Stimulated activated CD4-positive, alpha-beta T cell treated with anti-CD3 and anti-CD28 coated beads, Interleukin-12 subunit alpha, Interleukin-12 subunit beta, amount 100 ng/mL, for 48 hours (primary cell): Measurements from ENCODE around the gene PPP1R18.
"Not testable (repeated sequence)": the region's sequence is repeated elsewhere in the genome, so short reads cannot be mapped to it uniquely, and the experiment has no call there.

Experiments
- DNase-seq, 3 donors: peaks; one replicate each; pipeline ENCODE4 v3.0.0-alpha.2; 2020; ENCODE audit warnings: low read depth in 2 of 3, low spot score in 1 of 3

The PPP1R18 gene, protein sequence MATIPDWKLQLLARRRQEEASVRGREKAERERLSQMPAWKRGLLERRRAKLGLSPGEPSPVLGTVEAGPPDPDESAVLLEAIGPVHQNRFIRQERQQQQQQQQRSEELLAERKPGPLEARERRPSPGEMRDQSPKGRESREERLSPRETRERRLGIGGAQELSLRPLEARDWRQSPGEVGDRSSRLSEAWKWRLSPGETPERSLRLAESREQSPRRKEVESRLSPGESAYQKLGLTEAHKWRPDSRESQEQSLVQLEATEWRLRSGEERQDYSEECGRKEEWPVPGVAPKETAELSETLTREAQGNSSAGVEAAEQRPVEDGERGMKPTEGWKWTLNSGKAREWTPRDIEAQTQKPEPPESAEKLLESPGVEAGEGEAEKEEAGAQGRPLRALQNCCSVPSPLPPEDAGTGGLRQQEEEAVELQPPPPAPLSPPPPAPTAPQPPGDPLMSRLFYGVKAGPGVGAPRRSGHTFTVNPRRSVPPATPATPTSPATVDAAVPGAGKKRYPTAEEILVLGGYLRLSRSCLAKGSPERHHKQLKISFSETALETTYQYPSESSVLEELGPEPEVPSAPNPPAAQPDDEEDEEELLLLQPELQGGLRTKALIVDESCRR

GRCh38 chr6:30686009-30686907, at the start of gene PPP1R18:
Gene PPP1R18, minus strand, starts transcription at chr6:30686645. Its CDS starts 627 bp downstream, at chr6:30686018.
- peak; percentile 67 to 87 (median 73) for DNase-seq

DNA sequence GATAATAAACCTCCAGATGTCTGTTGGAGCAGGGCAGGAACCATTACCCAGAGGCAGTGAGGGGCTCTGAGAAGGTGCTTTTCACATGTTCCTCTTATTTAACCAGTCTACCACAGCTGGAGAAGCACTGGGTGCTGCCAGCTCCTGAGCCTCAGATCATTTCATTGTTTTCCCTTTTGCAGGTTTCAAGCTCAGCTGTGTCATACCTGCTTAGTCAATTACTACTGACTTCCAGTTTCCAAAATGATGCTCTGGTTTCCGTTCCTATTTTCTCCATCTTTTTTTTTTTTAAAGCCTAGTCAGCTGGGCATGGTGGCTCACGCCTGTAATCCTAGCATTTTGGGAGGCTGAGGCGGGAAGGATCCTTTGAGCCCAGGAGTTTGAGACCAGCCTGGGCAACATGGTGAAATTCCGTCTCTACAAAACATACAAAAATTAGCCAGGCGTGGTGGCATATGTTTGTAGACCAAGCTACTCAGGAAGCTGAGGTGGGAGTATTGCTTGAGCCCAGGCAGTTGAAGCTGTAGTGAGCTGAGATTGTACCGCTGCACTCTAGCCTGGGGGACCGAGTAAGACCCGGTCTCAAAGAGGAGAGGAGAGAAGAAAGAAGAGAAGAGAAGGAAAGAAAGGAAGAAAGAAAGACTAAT, 49.3 kb upstream of the PPP1R18 start:
- no peak for DNase-seq

GRCh38 chr6:30732237-30732943, 45.9 kb upstream of the PPP1R18 start:
- no peak for DNase-seq

DNA sequence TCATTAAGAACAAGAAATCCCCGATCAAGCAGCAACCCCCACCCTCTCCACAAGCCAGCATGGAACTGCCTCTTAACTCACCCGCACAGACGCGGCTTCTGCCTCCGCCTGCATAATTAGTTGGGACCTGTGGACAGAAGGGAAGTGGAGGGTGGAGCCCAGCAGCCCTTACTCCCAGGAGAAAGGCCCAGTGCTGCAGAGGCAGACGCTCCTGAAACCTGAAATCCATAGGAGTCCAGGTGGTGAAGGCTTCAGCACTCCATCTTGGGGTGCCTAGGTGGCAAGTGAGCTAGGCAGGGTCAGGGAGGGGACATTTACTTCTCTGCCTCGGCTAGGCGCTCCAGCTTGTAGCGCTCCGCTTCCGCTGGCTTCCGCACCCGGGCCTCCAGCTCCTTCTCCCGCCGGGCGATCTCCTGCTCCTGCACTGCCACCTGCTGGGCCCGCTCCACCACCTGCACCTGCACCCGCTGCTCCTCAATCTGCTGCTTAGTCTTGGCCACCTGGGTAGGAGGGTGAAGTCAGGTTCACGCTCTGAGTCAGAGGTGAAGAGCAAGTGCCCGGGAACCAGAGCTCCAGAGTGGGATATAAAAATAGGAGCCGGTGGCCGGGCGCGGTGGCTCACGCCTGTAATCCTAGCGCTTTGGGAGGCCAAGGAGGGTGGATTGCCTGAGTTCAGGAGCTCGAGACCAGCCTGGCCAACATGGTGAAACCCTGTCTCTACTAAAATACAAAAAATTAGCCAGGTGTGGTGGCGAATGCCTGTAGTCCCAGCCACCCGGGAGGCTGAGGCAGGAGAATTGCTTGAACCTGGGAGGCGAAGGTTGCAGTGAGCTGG, 44.4 kb upstream of the PPP1R18 start:
- DNase-seq, result peak; percentile 81 to 86 (median 85)

DNA sequence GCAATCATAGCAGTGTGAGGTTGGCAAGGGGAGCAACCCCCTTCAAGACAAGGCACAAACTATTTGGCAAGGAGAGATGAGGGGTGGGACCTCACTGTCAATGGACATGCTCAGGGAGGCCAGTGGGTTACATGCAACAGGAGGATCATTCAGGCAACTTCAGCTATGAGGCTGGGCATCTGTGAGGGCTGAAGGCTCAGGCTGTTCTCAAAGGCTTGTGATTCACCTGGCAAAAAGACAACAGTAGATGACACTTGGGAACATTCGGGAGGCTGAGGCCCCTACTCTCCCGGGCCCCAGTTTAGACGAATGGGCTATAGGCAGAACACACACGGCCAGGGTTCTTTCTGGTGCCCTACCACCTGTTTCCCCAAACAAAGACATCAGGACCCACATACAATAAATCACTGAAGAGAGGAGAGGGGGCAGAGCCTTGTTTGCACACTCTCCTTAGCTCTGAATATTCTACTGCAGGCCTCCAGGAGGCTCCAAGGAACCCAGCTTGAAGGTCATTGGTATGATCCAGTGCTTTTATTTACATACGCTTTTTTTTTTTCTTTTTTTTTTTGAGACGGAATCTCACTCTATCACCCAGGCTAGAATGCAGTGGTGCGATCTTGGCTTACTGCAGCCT, 41.6 kb upstream of the PPP1R18 start:
- DNase-seq, result no peak

- DNase-seq, result no peak
Observed at GRCh38 chr6:30726506-30727413, 40.3 kb upstream of the PPP1R18 start.

GRCh38 chr6:30725713-30726505, 39.5 kb upstream of the PPP1R18 start:
- no peak for DNase-seq

- DNase-seq, result no peak
Observed at GRCh38 chr6:30724906-30725667, 38.6 kb upstream of the PPP1R18 start.

DNA sequence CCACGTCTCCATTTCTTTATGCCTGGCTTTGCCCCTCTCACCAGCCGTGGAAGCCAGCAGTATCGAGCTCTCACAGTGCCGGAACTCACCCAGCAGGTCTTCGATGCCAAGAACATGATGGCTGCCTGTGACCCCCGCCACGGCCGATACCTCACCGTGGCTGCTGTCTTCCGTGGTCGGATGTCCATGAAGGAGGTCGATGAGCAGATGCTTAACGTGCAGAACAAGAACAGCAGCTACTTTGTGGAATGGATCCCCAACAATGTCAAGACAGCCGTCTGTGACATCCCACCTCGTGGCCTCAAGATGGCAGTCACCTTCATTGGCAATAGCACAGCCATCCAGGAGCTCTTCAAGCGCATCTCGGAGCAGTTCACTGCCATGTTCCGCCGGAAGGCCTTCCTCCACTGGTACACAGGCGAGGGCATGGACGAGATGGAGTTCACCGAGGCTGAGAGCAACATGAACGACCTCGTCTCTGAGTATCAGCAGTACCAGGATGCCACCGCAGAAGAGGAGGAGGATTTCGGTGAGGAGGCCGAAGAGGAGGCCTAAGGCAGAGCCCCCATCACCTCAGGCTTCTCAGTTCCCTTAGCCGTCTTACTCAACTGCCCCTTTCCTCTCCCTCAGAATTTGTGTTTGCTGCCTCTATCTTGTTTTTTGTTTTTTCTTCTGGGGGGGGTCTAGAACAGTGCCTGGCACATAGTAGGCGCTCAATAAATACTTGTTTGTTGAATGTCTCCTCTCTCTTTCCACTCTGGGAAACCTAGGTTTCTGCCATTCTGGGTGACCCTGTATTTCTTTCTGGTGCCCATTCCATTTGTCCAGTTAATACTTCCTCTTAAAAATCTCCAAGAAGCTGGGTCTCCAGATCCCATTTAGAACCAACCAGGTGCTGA, 37.6 kb upstream of the PPP1R18 start:
- not testable (repeated sequence) for DNase-seq

DNA sequence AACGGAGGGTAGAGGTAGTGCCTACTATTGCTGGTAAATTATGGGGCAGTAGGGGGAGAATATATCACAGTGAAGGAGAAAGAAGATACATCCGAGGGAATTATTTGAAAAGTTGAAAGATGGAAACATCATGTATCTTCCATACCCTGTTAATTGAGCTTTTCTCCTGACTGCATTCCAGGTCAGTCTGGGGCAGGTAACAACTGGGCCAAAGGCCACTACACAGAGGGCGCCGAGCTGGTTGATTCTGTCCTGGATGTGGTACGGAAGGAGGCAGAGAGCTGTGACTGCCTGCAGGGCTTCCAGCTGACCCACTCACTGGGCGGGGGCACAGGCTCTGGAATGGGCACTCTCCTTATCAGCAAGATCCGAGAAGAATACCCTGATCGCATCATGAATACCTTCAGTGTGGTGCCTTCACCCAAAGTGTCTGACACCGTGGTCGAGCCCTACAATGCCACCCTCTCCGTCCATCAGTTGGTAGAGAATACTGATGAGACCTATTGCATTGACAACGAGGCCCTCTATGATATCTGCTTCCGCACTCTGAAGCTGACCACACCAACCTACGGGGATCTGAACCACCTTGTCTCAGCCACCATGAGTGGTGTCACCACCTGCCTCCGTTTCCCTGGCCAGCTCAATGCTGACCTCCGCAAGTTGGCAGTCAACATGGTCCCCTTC, 36.9 kb upstream of the PPP1R18 start:
- not testable (repeated sequence) for DNase-seq

- peak; percentile 74 to 87 (median 79) for DNase-seq
Observed at GRCh38 chr6:30722280-30723112, 36.1 kb upstream of the PPP1R18 start.

DNA sequence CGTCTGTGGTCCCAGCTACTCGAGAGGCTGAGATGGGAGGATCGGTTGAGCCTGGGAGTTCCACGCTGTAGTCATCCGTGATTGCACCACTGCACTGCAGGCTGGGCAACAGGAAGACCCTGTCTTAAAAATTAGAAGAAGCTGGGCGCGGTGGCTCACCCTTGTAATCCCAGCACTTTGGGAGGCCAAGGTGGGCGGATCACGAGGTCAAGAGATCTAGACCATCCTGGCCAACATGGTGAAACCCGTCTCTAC, 35.5 kb upstream of the PPP1R18 start:
- DNase-seq, result not testable (repeated sequence)

- DNase-seq, result peak; percentile 90 to 97 (median 93)
Observed at GRCh38 chr6:30721198-30722024, 35.0 kb upstream of the PPP1R18 start.
